Neutrophil (primary cell): ENCODE data around the gene TELO2.

Experiments used
- H3K27ac ChIP-seq: fragments of 200-600 bp; sonication (generic); 2 replicates; pipeline ENCODE4 v1.5.1; 2016; ENCODE audit warnings: mild to moderate bottlenecking, moderate library complexity
- H3K27me3 ChIP-seq: fragments of 200-600 bp; sonication (generic); 2 replicates; pipeline ENCODE4 v1.6.0; 2016; ENCODE audit warnings: mild to moderate bottlenecking
- H3K36me3 ChIP-seq: fragments of 200-600 bp; sonication (generic); 2 replicates; pipeline ENCODE4 v1.5.1; 2017
- H3K4me1 ChIP-seq, 2 experiments: fragments of 200-600 bp in 1 of 2; sonication (generic) in 1 of 2; 1 replicate in 1 of 2; 2 replicates in 1 of 2; pipeline versions ENCODE4 v1.5.1 to v1.6.1; 2013 to 2016; ENCODE audit warnings: low read depth in 1 of 2, low read length in 1 of 2, mild to moderate bottlenecking in 1 of 2, moderate library complexity in 1 of 2; ENCODE audit not compliant: control insufficient read depth in 1 of 2, insufficient read depth in 1 of 2
- H3K4me3 ChIP-seq, 2 experiments: fragments of 200-600 bp in 1 of 2; sonication (generic) in 1 of 2; 1 replicate in 1 of 2; 2 replicates in 1 of 2; pipeline ENCODE4 v1.5.1; 2013 to 2016; ENCODE audit warnings: low read depth in 1 of 2, low read length in 1 of 2, mild to moderate bottlenecking in 1 of 2, moderate library complexity in 1 of 2
- H3K9me3 ChIP-seq: fragments of 200-600 bp; sonication (generic); 2 replicates; pipeline ENCODE4 v1.5.1; 2016
- CTCF ChIP-seq: fragments of 200-600 bp; sonication (generic); IDR thresholded peaks from 2 replicates; pipeline ENCODE4 v1.5.1; 2016; ENCODE audit warnings: antibody characterized with exemption

The TELO2 gene

GRCh38 chr16:1492923-1493745 lies at the start of gene TELO2:
Gene TELO2, plus strand, starts transcription at chr16:1493360. Its CDS starts 922 bp downstream, at chr16:1494282.
- peak; percentile 51 for TF ChIP-seq CTCF

GRCh38 chr16:1443403-1443973 lies 49.7 kb upstream of the TELO2 start:
- TF ChIP-seq CTCF, result no peak
- no peak overlapping the region for H3K4me3 ChIP-seq
- H3K27me3 ChIP-seq, result no peaks in the 10 kb centered on the region
- H3K9me3 ChIP-seq, result no peaks in the 10 kb centered on the region
- peaks cover 36% of the 10 kb centered on the region for H3K36me3 ChIP-seq
- no peak overlapping the region for H3K27ac ChIP-seq
- no peaks in the 10 kb centered on the region for H3K4me1 ChIP-seq

More at GRCh38 chr16:1492923-1493745, at the start of gene TELO2:
- peaks cover 26% of the 10 kb centered on the region in 2 experiments for H3K4me1 ChIP-seq
- H3K27me3 ChIP-seq, result no peaks in the 10 kb centered on the region
- peak within 1 kb of the TSS; percentile 87 for H3K27ac ChIP-seq
- no peaks in the 10 kb centered on the region for H3K9me3 ChIP-seq
- peak within 1 kb of the TSS; percentile 73 to 90 for H3K4me3 ChIP-seq
- peaks cover 22% of the 10 kb centered on the region for H3K36me3 ChIP-seq

- no peaks in the 10 kb centered on the region for H3K9me3 ChIP-seq
- H3K27ac ChIP-seq, result no peak within 1 kb of the TSS
- H3K4me1 ChIP-seq, result no peaks in the 10 kb centered on the region
These were observed 49.0 kb upstream of the TELO2 start, which contains the start of gene CCDC154 for GRCh38 chr16:1443980-1444729. Gene CCDC154, minus strand, starts transcription at chr16:1444556. Its CDS starts 234 bp downstream, at chr16:1444322.

GRCh38 chr16:1444730-1445517 lies 48.2 kb upstream of the TELO2 start:
- no peaks in the 10 kb centered on the region for H3K4me1 ChIP-seq
- peaks cover 51% of the 10 kb centered on the region for H3K36me3 ChIP-seq
- no peak for TF ChIP-seq CTCF
- no peaks in the 10 kb centered on the region for H3K9me3 ChIP-seq
- H3K27ac ChIP-seq, result no peak overlapping the region
- H3K27me3 ChIP-seq, result no peaks in the 10 kb centered on the region
- no peak overlapping the region for H3K4me3 ChIP-seq

More at GRCh38 chr16:1443980-1444729, 49.0 kb upstream of the TELO2 start, which contains the start of gene CCDC154:
- no peaks in the 10 kb centered on the region for H3K27me3 ChIP-seq
- H3K4me3 ChIP-seq, result no peak within 1 kb of the TSS
- TF ChIP-seq CTCF, result no peak
- H3K36me3 ChIP-seq, result peaks cover 43% of the 10 kb centered on the region
